Skin epidermis (tissue), 12 donors: Measurements from ENCODE around the gene GPATCH3.
"Not testable (repeated sequence)": the region's sequence is repeated elsewhere in the genome, so short reads cannot be mapped to it uniquely, and the experiment has no call there.

Experiments used
- H3K27ac ChIP-seq, 21 experiments: fragments of 200-600 bp; sonication (generic) in 11 of 21; one replicate each; pipeline ENCODE4 v1.5.0; 2020; ENCODE audit warnings: mild to moderate bottlenecking in 3 of 21, inconsistent platforms in 2 of 21, moderate library complexity in 2 of 21
- H3K4me3 ChIP-seq, 7 experiments: fragments of 200-600 bp; sonication (generic) in 2 of 7; one replicate each; pipeline ENCODE4 v1.5.0; 2020; ENCODE audit warnings: inconsistent platforms in 2 of 7, mild to moderate bottlenecking in 2 of 7, moderate library complexity in 1 of 7

The GPATCH3 gene

GRCh38 chr1:26881611-26882010, 18.7 kb downstream of the GPATCH3 start:
- not testable (repeated sequence) for H3K27ac ChIP-seq, H3K4me3 ChIP-seq

DNA sequence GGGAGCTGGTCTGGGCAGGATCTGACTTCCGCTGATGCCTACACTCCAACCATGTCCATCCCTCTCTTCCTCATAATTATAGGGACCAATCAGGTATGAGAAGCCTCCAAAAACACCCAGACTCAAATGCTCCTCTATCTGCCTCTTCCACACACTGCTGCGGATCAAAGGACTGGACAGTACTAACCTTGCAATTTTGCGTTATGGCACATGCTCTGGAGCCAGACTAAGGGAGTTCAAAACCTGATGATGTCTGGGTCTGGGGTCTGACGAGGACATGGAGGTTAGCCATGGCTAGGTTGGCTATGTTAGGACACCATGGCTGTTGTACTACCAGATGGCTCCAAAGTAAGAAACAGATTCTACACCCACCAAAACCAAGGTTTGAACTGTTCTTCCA, 20.5 kb downstream of the GPATCH3 start:
- Histone ChIP-seq H3K4me3 (no peak overlapping the region), H3K27ac (no peak overlapping the region)

DNA sequence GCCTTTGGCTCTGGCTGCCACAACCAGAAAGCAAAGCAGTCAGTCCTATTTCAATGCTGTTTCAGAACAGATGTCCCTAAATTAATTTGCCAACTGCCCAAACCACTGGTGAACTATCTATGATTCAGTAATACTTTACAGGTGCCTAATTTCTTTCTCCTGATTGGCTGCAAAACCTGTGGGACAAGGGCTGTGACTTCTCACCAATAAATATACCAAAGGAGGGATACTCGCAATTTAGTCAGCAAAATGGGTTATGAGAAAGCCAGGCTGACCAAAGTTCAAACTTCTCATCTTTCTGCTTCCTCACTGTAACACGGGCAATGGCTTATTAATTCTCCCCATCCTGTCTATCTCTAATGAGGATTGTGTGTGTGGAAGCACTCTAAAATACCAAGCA, 22.9 kb downstream of the GPATCH3 start:
- H3K4me3 ChIP-seq = no peak overlapping the region
- peak overlapping the region in 3 of 21 experiments; percentile 1 to 49 (median 11) for H3K27ac ChIP-seq

GRCh38 chr1:26874896-26875295, 25.4 kb downstream of the GPATCH3 start:
- Histone ChIP-seq H3K4me3 (no peak overlapping the region), H3K27ac (peak overlapping the region in 5 of 21 experiments; percentile 16 to 69 (median 26))

GRCh38 chr1:26873097-26873496, 27.2 kb downstream of the GPATCH3 start:
- not testable (repeated sequence) for H3K4me3 ChIP-seq
- peak overlapping the region in 2 of 21 experiments; percentile 17 to 57 for H3K27ac ChIP-seq

DNA sequence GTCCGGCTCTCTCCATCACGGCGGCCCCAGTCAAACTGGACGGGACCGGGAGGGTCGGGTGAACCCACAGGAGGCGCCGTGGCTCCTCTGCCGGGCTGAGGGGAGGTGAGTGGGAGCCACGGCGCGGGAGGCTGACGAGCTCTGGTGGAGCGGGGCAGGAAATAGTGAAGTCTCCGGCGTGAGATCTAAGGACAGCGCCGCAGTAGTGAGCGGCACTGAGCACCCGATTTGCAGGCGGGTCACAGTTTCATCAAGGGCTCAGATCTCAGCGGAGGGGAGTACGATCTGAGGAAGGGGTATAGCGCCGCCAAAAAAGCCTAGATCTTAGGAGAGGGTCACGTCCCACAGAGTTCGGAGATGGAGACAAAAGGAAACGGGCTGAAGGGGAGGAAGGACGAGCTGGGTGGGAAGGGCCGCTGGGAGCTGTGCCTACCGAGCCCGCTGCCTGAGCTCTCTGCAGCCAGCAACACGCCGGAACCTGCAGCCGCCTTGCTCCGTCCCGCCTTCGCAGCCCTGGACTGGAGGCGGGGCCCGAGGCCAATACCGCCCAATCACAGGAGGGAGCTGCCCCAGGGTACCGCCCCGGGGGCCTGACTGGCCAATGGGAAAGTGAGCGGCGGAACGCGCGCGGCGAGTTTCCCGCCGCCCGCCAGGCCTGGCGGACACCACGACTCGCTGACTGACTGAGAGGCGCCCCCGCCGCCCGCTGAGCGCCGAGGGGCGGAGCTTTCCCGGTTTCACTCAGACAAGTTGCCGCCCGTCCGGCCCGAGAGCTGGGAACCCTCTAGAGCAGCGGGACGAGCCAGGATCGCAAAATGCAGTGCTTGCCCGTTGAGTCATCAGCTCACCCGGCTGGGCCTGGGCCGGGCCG, 35.4 kb downstream of the GPATCH3 start:
- Histone ChIP-seq H3K27ac (peak overlapping the region; percentile 78 to 98 (median 95)), H3K4me3 (peak overlapping the region; percentile 55 to 71 (median 66))

GRCh38 chr1:26863685-26864077, 36.6 kb downstream of the GPATCH3 start:
- peak overlapping the region; percentile 55 to 71 (median 66) for H3K4me3 ChIP-seq
- H3K27ac ChIP-seq = peak overlapping the region; percentile 78 to 98 (median 95)

- H3K27ac ChIP-seq = peak within 1 kb of the TSS; percentile 78 to 98 (median 95)
- peak within 1 kb of the TSS; percentile 55 to 71 (median 66) for H3K4me3 ChIP-seq
Observed at GRCh38 chr1:26862781-26863684, 37.2 kb downstream of the GPATCH3 start, which contains the start of gene SFN. Gene SFN, plus strand, starts transcription at chr1:26863149. Its CDS starts 64 bp downstream, at chr1:26863213.

DNA sequence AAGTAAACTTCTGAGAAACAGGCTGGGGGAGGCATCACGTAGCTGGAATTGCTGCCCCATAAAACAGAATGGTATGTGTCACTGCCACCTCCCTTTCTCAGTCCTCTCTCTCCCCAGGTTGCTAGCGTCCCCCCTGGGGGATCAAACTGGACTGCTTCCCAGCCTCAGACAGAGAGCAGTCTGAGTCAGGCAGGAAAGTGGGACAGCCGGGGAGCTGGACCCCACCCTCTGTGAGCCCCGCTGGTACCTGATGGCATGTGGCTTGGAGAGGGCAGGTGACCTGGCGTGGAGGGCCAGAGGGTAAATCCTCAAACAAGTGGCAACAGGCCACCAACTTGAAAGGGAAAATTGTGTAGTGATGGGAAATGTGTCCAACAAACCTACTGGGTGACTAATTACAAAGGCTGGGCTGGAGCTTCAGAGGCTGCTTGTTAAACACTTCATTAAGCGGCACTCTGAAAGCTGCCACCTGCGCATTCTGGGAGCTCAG, 38.3 kb downstream of the GPATCH3 start:
- Histone ChIP-seq H3K27ac (peak overlapping the region in 20 of 21 experiments; percentile 68 to 98 (median 93)), H3K4me3 (no peak overlapping the region)

DNA sequence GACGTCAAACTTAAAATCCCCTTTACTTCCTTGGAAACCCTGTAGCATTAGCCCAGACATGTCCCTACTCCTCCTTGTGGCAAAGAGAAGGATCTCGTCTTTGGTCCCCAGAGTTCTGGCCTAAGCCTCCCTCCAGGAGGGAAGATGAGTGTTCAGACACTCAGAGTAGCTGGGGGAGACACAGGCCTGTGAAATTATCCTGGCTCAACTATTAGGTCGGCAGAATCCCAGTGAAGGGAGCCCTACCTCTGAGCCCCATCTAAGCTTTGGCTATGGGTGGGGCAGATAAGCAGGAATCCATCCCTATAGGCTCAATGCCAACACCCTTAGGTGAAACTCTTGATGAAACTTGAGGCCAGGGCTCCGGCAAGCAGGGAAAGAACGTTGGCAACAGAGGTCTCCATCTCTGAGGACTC, 39.0 kb downstream of the GPATCH3 start:
- H3K4me3 ChIP-seq = no peak overlapping the region
- H3K27ac ChIP-seq = peak overlapping the region in 20 of 21 experiments; percentile 68 to 98 (median 93)

DNA sequence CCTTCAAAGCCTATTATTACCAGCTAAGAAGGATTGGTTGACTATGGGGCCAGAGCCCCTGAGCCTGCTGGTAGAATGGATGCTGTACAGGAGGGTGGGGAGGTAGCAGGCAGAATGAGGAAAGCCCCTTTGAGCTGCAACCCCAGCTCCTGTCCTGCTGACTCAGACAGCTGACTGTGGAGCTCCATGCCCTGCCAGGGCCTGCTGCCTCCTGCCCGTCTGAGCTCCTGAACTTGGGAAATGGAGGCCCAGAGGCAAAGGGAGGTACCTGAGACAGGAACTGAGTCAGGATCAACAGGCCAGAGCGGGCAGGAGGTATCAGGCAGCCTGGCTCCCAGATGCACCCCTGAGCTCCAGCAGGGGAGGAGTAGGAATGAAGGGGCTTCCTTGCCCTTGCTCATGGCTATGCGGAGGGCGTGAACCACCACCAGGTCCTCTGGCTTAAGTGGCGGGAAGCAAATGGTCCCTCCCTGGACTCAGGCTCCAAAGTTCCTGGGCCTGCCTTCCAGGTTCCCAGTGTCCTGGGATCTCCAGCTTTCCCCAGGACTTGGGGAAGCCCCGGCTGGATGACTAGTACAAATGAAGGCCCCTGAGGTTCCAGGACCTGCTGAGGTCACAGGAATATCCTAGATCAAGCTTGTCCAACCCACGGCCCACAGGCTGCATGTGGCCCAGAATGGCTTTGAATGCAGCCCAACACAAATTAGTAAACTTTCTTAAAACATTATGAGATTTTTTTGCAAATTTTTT, 41.2 kb downstream of the GPATCH3 start:
- peak overlapping the region in 20 of 21 experiments; percentile 54 to 98 (median 92) for H3K27ac ChIP-seq
- no peak overlapping the region for H3K4me3 ChIP-seq

- Histone ChIP-seq H3K27ac (peak overlapping the region in 20 of 21 experiments; percentile 54 to 98 (median 87)), H3K4me3 (no peak overlapping the region)
Observed at GRCh38 chr1:26858160-26858559, 42.1 kb downstream of the GPATCH3 start.

DNA sequence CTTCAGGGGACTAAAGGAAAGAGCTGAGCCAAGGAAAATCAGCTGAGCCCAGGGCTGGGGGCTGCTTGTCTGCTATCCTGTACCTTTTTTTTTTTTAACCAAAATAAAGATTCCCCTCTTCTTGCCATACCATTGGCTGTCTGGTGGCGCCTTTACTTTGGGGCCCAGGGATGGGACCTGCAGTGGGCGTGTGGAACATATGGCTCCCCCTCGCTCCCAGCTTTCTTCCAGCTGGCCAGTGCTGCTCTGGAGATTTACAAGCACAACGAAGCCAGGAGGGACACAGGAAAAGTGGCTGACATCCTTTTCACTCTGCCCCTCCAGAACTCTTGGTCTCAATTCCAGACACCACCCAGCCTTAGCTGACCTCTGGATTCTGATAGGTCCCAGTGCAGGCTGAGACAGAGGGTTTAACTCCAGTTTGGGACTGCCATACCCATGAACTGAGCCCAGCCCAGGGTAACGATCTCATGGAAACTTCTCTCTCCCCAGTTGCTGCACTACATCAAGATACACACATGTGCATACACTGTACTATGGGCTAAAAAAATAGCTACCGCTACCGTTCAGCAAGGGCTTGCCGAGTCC, 42.7 kb downstream of the GPATCH3 start:
- Histone ChIP-seq H3K27ac (peak overlapping the region in 20 of 21 experiments; percentile 43 to 98 (median 87)), H3K4me3 (no peak overlapping the region)

DNA sequence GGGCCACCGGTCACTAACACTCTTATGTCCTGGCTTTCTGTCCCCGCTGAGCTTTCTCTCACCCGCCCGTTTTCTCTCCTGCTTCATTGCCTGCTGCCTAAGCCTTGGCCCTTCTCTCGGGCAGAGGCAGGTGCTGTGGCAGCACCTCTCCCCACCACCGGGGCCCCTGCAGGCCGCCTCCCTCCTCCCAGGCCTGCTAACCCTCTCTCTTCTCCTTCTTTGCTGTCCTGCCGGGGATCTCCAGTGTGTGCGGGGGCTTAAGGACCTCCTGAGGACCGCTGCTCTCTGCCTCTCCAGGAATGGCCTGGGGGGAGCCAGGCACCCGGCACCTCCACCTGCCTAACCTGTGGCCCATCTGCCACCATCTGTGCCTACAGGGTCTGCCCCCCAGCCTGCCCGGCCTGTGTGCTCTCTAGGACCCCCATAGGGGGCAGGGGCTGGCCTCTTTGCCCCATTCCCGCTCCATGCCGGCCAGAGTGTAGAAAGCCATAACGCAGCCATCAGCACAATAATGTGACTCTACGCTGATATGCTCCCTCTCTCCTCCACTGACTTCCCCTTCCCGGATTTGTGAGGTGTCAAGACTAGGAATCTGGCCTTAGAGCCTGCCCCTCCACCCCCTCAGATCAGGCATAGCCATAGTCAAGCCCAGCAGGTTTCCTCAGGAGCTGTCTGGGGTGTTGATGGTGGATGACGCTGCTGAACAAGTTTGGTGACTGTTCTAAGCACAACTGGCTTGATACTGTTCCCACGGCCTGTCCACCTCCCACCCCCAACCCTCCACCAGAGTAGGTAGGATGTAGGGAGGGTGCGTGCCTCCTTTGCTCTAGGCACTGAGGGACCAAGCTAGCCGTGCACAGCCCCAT, 43.4 kb downstream of the GPATCH3 start:
- Histone ChIP-seq H3K4me3 (peak overlapping the region in 1 of 7 experiments; percentile 14), H3K27ac (peak overlapping the region; percentile 19 to 98 (median 87))

- no peak overlapping the region for H3K4me3 ChIP-seq
- peak overlapping the region in 20 of 21 experiments; percentile 19 to 98 (median 87) for H3K27ac ChIP-seq
Observed at GRCh38 chr1:26856181-26856580, 44.1 kb downstream of the GPATCH3 start.

DNA sequence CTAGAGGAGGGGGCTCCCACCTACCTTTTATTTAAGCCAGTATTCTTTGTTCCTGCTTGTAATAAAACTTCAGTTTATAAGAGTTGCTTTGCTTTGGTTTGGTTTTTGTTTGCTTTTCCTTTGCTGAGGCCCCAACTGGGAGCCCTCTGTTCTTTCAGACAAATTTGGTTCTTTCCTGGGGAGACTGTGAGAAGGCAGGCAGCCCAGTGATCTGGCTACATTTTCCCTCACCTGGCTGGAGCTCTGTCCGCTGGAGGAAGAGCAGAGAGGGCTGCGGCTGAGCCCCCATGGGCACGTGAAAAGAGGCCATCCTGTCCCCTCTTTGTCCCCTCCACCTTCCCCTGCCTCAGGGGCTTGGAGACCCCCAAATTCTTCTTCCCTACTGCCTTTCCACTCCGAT, 44.6 kb downstream of the GPATCH3 start:
- Histone ChIP-seq H3K27ac (peak overlapping the region in 20 of 21 experiments; percentile 3 to 98 (median 87)), H3K4me3 (no peak overlapping the region)

GRCh38 chr1:26854906-26855305, 45.4 kb downstream of the GPATCH3 start:
- H3K4me3 ChIP-seq = no peak overlapping the region
- peak overlapping the region in 19 of 21 experiments; percentile 32 to 98 (median 87) for H3K27ac ChIP-seq

DNA sequence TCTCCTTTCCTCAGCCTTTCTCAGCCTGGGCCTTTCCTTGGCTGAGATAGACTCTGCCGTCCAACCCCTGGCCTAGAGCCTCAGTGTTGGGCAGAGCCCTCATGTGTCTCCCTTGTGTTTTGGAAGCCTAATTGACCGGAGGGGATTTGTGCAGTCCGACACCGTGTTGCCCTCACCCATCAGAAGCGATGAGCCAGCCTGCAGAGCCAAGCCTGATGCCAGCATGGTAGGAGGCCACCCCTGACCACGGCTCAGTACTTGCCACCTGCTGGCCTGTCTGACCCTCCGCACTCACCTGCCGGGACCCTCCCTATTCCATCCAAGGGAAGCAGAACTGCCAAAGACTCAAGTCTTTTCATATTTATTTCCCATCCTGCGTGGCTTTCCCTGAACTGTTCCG, 46.7 kb downstream of the GPATCH3 start:
- H3K27ac ChIP-seq = peak overlapping the region in 19 of 21 experiments; percentile 17 to 98 (median 87)
- H3K4me3 ChIP-seq = no peak overlapping the region
